Umbilical cord (tissue), 2 donors: ENCODE data around the gene RFX1. TPM values are rescaled to one million over a fixed set of nuclear protein-coding genes. Genes with fewer than 3 reads are reported as not detected.
A peak's percentile ranks its signal among the peaks of the same experiment; 100 is the strongest.
"Not testable (repeated sequence)": the region's sequence is repeated elsewhere in the genome, so short reads cannot be mapped to it uniquely, and the experiment has no call there.

Experiments
- DNase-seq: peaks from one replicate; pipeline ENCODE4 v3.0.0-alpha.2; 2015; ENCODE audit warnings: low spot score
- total RNA-seq: library from RNA; depleted of rRNA; stranded (reverse); fragments of >200 nt; gene quantifications from one replicate; pipeline ENCODE4 v1.2.3, GENCODE V29; 2014; ENCODE audit warnings: low replicate concordance; ENCODE audit not compliant: insufficient read depth

The RFX1 gene
- total RNA-seq, 1 donor from 2014 or later: 1.9 TPM

DNA sequence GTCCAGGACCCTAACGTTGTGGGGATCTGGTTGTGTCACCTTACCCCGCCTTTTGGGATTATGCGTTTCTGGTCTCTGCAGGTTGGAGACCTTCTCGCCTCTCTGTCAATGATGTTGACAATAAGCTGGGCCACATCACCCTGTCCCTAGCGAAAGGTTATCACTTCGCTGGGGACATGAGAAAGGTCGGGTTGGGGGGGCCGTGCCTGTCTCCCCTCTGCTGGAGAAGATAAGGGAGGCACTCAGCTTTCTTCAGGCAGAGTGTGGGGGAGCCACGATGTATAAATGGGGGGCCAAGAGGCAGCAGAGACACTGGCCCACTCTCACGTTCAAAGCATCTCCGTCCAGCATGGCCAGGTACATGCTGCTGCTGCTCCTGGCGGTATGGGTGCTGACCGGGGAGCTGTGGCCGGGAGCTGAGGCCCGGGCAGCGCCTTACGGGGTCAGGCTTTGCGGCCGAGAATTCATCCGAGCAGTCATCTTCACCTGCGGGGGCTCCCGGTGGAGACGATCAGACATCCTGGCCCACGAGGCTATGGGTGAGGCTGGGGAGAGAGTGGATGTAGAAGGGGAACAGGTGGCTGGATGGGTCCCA lies 21.8 kb upstream of the RFX1 start, which contains the start of gene RLN3:
Gene RLN3 (plus strand): TSS at position 293 of the 595 bp plus-strand sequence. CDS start 57 bp downstream, at position 350.
- no peak for DNase-seq

DNA sequence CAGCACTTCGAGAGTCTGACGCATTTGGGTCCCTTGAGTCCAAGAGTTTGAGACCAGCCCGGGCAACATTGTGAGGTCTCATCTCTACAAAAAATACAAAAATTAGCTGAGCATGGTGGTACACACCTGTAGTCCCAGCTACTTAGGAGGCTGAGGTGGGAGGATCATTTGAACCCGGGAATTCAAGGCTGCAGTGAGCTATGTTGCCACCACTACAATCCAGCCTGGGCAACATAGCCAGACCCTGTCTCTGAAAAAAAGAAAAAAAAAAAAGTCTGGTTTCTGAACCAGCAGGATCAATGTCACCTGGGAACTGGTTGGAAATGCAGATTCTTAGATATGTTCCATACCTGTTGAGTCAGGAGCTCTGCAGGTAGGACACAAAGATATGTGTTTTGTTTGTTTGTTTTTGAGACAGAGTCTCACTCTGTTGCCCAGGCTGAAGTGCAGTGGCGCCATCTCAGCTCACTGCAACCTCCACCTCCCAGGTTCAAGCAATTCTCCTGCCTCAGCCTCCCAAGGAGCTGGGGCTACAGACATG lies 20.6 kb upstream of the RFX1 start:
- not testable (repeated sequence) for DNase-seq

DNA sequence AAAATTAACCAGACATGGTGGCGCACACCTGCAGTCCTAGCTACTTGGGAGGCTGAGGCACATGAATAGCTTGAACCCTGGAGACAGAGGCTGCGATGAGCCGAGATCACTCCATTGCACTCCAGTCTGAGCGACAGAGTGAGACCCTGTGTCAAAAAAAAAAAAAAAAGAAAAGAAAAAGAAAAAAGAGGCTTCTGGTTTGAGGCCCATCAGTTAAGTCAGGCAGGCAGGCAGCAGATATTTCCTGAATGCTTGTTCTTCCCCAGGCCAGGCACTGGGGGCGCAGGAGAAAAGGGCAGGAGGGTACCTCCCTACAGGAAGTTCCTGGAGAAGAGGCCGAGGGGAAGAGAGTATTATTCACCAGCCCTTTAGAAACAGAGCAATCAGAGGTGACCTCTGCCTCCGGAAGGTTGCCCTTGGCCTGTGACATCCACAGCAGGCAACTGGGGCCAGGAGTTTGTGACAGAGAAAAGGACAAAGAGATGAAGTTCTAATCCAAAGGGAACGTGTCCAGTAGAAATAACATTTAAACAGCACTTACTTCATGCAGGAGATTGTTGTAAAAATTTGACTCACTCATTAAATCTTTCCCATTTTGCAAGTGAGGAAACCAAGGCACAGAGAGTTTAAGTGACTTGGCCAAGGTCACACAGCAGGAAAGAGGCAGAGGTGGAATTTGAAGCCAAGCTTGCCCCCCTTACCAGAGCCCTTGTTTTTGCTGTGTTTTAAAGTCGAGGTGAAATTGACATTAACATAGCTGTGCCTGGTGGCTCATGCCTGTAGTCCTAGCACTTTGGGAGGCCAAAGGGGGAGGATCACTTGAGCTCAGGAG lies 17.5 kb upstream of the RFX1 start:
- peak; percentile 60 for DNase-seq

DNA sequence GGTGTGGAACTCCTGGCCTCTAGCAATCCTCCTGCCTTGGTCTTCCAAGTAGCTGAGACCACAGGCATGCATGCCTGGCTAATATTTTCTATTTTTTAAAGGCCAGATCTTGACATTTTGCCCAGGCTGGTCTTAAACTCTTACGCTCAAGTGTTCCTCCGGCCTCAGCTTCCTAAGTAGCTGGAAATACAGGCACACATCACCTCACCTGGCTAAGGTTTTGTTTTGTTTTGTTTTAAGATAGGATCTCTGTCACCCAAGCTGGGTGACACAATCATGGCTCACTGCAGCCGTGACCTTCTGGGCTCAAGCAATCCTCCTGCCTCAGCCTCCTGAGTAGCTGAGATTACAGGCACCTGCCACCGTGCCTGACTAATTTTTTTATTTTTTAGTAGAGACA lies 16.3 kb upstream of the RFX1 start:
- no peak for DNase-seq

DNA sequence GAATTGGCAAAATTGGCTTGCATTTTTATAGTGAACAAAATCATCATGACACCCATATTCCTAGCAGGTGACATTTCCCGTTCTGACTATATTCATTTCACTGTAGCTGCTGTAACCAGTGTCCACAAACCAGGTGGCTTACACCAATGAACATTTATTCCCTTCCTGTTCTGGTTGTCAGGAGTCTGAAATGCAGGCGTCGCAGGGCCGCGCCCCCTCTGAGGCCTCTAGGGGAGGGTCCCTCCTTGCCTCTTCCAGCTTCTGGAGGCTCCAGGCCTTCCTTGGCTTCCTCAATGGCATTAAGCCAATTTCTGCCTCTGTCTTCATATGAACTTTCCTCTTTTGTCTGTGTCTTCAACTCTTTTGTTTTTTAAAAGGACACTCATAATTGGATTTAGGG lies 15.4 kb upstream of the RFX1 start:
- DNase-seq: no peak

DNA sequence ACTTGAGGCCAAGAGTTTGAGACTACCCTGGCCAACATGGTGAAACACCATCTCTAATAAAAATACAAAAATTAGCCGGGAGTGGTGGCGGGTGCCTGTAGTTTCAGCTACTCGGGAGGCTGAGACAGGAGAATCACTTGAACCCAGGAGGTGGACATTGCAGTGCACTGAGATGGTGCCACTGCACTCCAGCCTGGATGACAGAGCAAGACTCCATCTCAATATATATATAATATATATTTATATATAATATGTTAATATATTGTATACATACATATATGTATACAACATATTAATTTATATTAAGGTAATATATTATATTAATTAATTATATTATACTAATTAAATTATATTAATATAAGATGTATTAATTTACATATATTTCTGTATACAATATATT lies 13.6 kb upstream of the RFX1 start:
- not testable (repeated sequence) for DNase-seq

DNA sequence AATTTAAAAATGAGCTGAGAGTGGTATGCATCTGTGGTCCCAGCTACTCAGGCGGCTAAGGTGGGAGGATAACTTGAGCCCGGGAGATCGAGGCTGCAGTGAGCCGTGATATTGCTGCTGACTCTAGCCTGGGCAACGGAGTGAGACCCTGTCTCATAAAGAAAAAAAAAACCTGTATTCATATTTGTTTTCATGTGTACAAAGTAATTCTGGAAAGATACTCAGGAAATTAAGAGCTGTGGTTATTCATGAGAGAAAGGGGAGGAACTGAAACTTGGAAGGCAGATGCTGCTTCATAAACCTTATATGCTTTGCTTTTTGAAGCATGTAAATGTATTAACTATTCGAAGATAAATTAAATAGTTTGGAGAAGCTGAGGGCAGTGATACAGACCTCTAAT lies 13.0 kb upstream of the RFX1 start:
- no peak for DNase-seq

DNA sequence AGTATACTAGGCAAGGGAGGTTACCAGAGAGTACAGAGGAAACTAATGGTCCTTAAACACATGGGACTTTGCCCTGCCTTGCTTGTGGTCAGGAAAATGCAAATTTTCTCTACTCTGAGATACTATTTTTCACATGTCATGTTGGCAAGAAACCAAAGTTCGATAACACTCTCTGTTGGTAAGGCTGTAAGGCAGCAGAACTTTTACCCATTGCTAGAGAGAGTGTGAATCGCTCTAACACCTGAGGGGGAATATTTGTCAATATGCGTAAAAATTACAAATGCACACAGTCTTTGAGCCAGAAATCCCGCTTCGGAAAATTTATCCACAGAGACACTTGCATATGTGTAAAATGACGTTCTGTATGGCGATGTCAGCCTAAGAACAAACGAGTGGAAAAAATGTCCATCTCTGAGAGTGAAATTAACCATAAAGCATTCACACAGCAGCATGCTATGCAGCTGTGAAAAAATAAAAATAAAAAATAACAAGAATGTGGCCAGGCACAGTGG lies 9.5 kb upstream of the RFX1 start:
- no peak for DNase-seq

DNA sequence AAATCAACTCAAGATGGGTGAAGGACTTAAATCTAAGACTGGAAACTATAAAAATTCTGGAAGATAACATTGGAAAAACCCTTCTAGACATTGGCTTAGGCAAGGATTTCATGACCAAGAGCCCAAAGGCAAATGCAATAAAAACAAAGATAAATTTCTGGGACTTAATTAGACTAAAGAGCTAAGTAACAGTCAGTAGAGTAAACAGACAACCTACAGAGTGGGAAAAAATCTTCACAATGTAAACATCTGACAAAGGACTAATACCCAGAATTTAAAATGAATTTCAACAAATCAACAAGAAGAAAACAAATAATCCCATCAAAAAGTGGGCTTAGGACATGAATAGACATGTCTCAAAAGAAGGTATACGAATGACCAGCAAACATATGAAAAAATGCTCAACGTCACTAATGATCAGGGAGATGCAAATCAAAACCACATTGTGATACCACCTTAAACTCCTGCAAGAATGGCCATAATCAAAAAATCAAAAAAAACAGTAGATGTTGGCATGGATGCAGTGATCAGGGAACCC lies 6.3 kb upstream of the RFX1 start:
- DNase-seq: no peak

DNA sequence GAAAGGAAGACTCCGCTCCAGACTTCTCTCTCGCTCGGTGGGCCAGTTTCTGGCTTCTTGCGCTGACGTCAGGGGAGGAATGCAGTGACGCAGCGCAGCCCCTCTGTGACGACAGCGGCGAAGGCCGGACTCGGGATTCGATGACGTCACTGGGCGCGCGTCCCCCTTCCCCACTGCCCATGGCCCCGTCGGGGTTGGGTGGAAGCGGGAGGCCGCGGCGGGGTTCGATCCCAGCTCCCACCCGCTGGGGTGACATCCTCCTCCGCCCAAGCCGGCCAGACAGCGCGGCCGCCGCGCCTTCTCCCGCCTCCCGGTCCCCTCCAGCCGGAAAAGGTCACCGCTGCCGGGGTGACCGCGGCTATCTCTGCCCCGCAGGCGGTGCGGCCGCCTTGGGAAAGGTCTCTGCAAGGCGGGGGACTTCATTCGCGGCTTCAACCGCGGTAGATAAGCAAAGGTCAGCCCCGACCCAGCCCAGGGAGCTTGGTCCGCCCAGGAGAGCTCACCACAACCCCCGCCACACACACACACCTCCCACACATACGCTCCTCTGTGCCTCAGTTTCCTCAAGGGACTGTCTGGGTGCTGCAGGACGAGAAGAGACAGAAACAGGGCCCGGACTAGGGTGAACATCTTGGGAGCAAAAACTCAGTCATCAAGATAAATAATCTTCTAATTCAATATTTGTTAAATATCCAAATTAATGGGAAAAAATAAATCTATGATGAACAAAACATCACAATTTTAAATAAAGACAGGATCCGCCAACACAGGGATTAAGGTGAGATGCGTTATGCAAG lies 844 bp upstream of the RFX1 start:
- DNase-seq: no peak

DNA sequence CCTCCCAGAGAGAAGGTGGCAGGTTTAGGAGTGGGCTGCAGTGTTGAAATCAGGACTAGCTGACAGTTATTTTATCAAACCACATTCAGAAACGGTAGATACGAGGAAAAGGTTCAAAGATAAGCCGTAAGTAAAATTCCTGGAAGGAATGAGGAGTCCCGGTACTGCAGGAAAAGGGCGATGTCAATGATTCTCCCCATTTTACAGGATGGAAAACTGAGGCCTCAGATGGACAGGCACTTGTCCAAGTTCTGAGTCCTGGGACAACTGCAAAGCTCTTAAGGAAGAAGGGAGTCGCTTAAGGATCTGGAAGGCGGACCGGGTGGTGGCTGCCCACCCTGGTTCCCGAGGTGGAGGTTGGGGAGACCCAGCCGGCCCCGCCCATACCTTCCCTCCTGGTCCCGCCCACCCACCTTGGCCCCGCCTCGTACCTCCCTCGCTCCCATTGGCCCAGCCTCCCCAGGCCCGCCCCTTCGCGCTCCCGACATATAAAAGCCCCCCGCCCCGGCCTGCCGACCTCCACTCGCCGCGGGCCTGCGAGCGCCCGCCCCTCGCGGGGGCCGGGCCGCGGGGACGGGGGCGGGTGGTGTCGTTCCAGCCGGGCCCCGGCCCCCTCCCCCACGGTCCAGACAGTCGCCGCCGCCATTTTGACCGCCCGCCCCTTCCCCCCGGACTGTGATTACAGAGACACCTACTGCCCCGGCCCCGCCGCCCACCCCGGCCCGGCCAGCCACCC lies 603 bp downstream of the RFX1 start:
- DNase-seq: peak; percentile 87

DNA sequence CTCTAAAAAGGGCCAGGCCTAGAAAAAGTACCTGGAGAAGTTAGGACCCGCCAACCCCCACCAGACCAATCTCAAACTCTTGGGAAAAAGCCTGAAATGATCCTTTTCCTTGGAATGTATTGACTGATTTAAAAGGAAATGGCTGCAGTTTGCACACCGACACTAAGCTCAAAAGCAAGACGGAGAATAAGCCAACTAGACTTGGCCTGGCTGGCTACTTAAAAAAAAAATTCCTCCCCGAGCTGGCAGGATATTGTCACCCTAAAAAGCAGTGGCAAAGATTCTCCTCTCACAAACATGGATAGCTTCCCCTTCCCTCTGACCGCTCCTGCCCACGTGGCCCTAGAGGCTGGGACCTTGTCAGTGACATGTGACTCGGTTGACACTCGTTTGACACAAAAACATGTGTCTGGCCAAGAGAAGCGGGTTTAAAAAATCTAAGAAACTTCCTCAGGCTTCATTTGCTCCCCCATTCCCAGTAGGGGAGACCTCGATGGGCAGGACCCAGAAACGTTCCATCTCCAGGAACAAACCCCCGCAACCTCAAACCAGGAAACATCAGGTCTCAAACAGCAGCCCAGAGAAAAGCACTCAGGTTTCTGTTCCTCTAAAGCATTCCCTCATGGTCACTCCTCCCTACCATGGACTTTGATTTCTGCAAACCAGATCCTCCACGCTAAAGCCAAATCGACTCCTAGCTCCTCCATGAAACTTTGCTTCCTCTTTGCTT lies 1.3 kb downstream of the RFX1 start:
- DNase-seq: peak; percentile 54

DNA sequence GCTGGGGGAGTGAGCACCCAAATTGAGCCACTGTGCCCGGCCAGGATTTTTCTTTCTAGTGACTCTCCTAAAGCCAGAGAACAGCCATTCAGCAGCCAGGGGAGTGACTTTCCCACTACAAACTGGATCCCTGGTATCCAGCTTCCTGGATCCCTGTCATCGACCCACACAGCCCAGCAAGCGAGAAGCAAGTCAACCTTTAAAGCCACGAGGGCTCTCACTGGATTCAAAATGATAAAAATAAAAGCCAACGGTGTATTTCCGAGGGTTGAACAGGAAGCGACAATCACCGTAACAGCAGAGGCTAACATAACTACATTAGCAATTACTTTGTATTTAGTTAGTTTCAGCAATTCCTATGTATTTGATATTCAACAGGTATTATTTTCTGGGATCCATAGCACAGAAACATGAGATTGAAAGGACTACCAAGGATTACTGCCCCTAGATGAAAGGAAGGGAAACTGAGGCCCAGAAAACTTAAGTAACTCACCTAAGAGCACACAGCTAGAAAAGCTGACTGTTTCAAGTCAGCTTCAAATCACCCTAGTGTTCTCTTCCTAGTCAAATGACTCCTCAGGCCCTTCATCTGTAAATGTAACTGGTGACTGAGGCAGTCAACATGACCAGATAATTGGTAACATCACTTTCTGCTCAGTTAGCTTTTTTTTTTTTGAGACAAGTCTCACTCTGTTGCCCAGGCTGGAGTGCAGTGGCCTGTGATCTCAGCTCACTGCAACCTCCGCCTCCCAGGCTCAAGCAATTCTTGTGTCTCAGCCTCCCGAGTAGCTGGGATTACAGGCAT lies 2.7 kb downstream of the RFX1 start:
- DNase-seq: no peak

DNA sequence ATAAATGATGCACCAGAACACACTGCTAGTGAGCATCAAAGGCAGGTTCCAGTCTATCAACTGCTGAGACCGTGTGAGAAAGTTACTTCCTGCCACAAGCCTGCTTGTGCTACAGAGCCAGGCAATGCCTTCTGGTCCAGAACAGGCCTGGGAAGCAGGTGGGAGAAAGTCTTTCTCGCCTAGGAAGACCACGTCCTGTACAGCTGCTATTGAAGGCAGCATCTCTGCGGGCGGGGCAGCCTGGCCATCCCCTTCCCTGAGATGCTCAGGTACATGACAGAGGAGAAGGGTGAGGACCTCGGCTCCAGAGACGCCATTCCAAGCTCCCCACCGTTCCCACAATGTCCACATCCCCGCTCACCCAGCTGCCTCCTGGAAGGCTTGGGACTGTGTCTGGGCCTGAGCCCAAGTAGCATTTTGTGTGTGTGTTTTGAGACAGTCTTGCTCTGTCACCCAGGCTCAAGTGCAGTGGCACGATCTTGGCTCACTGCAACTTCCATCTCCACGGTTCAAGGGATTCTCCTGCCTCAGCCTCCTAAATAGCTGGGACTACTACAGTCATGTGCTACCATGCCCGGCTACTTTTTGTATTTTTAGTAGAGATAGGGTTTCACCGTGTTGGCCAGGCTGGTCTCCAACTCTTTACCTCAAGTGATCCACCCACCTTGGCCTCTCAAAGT lies 3.4 kb downstream of the RFX1 start:
- no peak for DNase-seq

DNA sequence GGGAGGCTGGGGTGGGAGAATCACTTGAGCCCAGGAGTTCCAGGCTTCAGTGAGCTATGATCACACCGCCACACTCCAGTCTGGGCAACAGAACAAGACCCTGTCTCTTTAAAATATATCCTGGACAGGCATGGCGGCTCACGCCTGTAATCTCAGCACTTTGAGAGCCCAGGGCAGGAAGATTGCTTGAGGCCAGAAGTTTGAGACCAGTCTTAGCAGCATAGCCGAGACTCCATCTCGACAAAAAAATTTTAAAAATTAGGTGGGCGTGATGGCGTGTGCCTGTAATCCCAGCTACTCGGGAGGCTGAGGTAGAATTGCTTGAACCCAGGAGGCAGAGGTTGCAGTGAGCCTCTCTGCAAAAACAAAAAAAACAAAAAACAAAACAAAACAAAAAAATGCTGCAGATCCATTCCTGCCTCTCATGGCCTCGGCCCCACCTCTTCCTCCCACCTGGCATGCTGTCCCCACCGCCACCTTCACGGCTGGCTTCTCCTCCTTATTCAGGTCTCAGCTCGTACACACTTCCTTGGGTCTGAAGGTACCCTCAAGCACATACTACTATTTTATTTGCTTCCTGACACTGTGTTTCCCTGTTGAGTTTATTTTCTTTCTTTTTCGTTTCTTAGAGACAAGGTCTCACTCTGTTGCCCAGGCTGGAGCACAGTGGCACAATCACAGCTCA lies 5.3 kb downstream of the RFX1 start:
- no peak for DNase-seq

DNA sequence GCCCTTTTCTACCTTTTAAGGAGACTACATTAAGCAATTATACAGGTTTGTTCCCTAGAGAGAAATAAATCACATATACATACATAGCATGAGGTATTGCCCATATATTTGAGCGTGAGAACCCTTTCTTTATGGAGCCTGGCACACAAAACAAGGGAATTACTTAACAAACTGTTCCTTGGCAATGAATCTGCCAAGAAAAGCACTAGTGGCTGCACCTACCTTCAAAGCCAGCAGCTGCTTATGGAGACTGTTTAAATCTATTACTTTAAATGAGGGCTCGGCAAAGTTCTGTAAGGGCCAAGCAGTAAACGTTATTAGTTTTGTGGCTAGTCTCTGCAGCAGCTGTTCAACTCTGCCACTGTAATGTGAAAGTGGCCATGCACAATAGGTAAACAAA lies 7.0 kb downstream of the RFX1 start:
- DNase-seq: no peak

DNA sequence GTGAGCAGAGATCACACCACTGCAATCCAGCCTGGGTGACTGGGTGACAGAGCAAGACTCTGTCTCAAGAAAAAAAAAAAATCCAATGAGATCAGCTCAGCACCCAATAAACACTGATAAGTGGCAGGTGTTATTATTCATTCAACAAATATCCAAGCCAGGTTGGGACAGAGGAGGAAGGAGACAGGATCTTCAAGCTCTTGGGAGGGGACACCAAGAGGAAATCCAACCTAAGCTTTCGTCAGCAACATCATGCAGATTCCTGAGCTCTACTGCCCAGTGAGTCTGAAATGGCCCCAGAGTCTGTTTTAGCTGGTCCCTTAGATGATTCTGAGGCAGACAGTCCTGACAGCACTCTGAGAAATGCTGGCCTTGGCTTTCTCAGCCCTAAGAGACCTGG lies 7.7 kb downstream of the RFX1 start:
- DNase-seq: no peak

DNA sequence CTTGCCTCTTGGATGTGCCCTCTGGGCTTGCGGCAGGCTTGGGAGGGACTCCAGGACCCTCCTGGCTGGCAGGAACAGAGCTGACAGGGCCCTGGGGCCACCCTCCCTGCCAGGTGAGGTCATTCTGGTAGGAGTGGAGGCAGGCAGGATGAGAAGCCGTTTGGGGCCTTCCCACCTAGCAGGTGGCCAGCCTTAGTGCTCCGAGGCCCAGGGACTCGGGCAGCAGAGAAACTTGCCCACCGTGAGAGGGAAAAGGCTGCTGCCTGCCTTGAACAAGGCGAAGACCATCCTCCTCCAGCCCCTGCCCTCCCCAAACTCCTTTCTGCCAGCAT lies 8.5 kb downstream of the RFX1 start:
- DNase-seq: no peak
